Liver (tissue), 9 donors: Measurements from ENCODE around the gene MPPE1. TPM values are rescaled to one million over a fixed set of nuclear protein-coding genes. Genes with fewer than 3 reads are reported as not detected.

Experiments used
- DNase-seq: peaks from one replicate; pipeline ENCODE4 v3.0.0-alpha.2; 2017; ENCODE audit warnings: low spot score
- H3K27ac ChIP-seq, 2 donors: one replicate each; pipeline ENCODE4 v1.7.0; 2013; ENCODE audit warnings: inconsistent platforms in 2 of 2, low read length in 2 of 2, control low read depth in 1 of 2, low read depth in 1 of 2, mild to moderate bottlenecking in 1 of 2
- H3K27me3 ChIP-seq, 4 donors: one replicate each; pipeline versions ENCODE4 v1.6.1 to v1.7.0; 2013; ENCODE audit warnings: low read length in 3 of 4, inconsistent platforms in 1 of 4, mild to moderate bottlenecking in 1 of 4, moderate library complexity in 1 of 4; ENCODE audit not compliant: control insufficient read depth in 4 of 4, insufficient read depth in 4 of 4
- H3K36me3 ChIP-seq, 4 donors: one replicate each; pipeline versions ENCODE4 v1.6.1 to v1.7.0; 2013; ENCODE audit warnings: low read length in 3 of 4, mild to moderate bottlenecking in 3 of 4, low read depth in 1 of 4, moderate library complexity in 1 of 4; ENCODE audit not compliant: control insufficient read depth in 4 of 4, insufficient read depth in 3 of 4
- H3K4me1 ChIP-seq, 4 donors: one replicate each; pipeline versions ENCODE4 v1.6.1 to v1.7.0; 2013; ENCODE audit warnings: low read length in 3 of 4, mild to moderate bottlenecking in 3 of 4, moderate library complexity in 1 of 4; ENCODE audit not compliant: control insufficient read depth in 4 of 4, insufficient read depth in 4 of 4
- H3K4me3 ChIP-seq, 3 donors: one replicate each; pipeline versions ENCODE4 v1.6.1 to v1.7.0; 2013; ENCODE audit warnings: low read length in 3 of 3, control low read depth in 1 of 3, low read depth in 1 of 3, mild to moderate bottlenecking in 1 of 3
- H3K9ac ChIP-seq, 2 donors: one replicate each; pipeline ENCODE4 v1.7.0; 2013; ENCODE audit warnings: low read length in 2 of 2, mild to moderate bottlenecking in 2 of 2, moderate library complexity in 2 of 2, control low read depth in 1 of 2, low read depth in 1 of 2
- H3K9me3 ChIP-seq, 4 donors: one replicate each; pipeline versions ENCODE4 v1.6.1 to v1.7.0; 2013; ENCODE audit warnings: low read length in 3 of 4; ENCODE audit not compliant: control insufficient read depth in 4 of 4
- EGR1 ChIP-seq, 2 donors: IDR thresholded peaks; 2 replicates each; pipeline ENCODE4 v1.6.1; 2016 to 2018; ENCODE audit warnings: antibody characterized with exemption in 2 of 2, low read depth in 2 of 2
- FOXA1 ChIP-seq: IDR thresholded peaks from 2 replicates; pipeline ENCODE4 v1.6.1; 2016; ENCODE audit warnings: antibody characterized with exemption
- FOXA2 ChIP-seq: IDR thresholded peaks from 2 replicates; pipeline ENCODE4 v1.6.1; 2016; ENCODE audit warnings: antibody characterized with exemption
- GABPA ChIP-seq, 2 donors: IDR thresholded peaks in 1 of 2; conservative IDR thresholded peaks in 1 of 2; 2 replicates each; pipeline ENCODE4 v1.6.1; 2016; ENCODE audit warnings: antibody characterized with exemption in 2 of 2, mild to moderate bottlenecking in 1 of 2, moderate library complexity in 1 of 2
- HNF4A ChIP-seq, 2 donors: conservative IDR thresholded peaks; 2 replicates each; pipeline ENCODE4 v1.6.1; 2016; ENCODE audit warnings: antibody characterized with exemption in 2 of 2, mild to moderate bottlenecking in 2 of 2
- HNF4G ChIP-seq: IDR thresholded peaks from 2 replicates; pipeline ENCODE4 v1.6.1; 2016; ENCODE audit warnings: antibody characterized with exemption
- JUND ChIP-seq, 2 donors: IDR thresholded peaks; 2 replicates each; pipeline ENCODE4 v1.6.1; 2016; ENCODE audit warnings: antibody characterized with exemption in 2 of 2
- NR2F2 ChIP-seq: IDR thresholded peaks from 2 replicates; pipeline ENCODE4 v1.6.1; 2016; ENCODE audit warnings: antibody characterized with exemption
- RAD21 ChIP-seq, 2 donors: IDR thresholded peaks; 2 replicates each; pipeline ENCODE4 v1.6.1; 2016; ENCODE audit warnings: antibody characterized with exemption in 2 of 2, mild to moderate bottlenecking in 2 of 2
- RXRA ChIP-seq, 2 donors: IDR thresholded peaks; 2 replicates each; pipeline ENCODE4 v1.6.1; 2017 to 2018; ENCODE audit warnings: antibody characterized with exemption in 2 of 2, mild to moderate bottlenecking in 1 of 2
- SP1 ChIP-seq: IDR thresholded peaks from 2 replicates; pipeline ENCODE4 v1.6.1; 2018; ENCODE audit warnings: antibody characterized with exemption, mild to moderate bottlenecking
- TAF1 ChIP-seq: conservative IDR thresholded peaks from 2 replicates; pipeline ENCODE4 v1.6.1; 2016; ENCODE audit warnings: antibody characterized with exemption, mild to moderate bottlenecking
- YY1 ChIP-seq: IDR thresholded peaks from 2 replicates; pipeline ENCODE4 v1.6.1; 2016; ENCODE audit warnings: antibody characterized with exemption, mild to moderate bottlenecking
- WGBS: extraction: QIAGEN DNeasy Blood & Tissue Kit; methylation state at CpG from one replicate; pipeline ENCODE4 v1.1.7; 2013; 5-methylcytosine and 5-hydroxymethylcytosine counted together
- polyA plus RNA-seq, 2 donors: library from polyadenylated mRNA; stranded (reverse) in 1 of 2; unstranded in 1 of 2; fragments of 200-250 nt in 1 of 2; fragments of >200 nt in 1 of 2; fragmentation: Nextera tagmentation in 1 of 2; extraction: Ambion mirVana in 1 of 2; gene quantifications; one replicate each; pipeline versions ENCODE4 v1.2.1 to v1.2.3, GENCODE V29; 2013 to 2015
- total RNA-seq, 2 donors: library from RNA; depleted of rRNA; stranded (reverse); fragments of >200 nt; gene quantifications; one replicate each; pipeline ENCODE4 v1.2.3, GENCODE V29; 2014
- TF ChIP-seq, protein P1 (sequence below): IDR thresholded peaks from 2 replicates; pipeline ENCODE4 v1.6.1; 2016; ENCODE audit warnings: antibody characterized with exemption
- TF ChIP-seq, protein P2 (sequence below): IDR thresholded peaks from 2 replicates; pipeline ENCODE4 v1.6.1; 2016; ENCODE audit warnings: antibody characterized with exemption
- TF ChIP-seq, protein P3 (sequence below): IDR thresholded peaks from 2 replicates; pipeline ENCODE4 v1.6.1; 2016; ENCODE audit warnings: antibody characterized with exemption
- TF ChIP-seq, protein P4 (sequence below): fragments of 150-350 bp; IDR thresholded peaks from 2 replicates; pipeline ENCODE4 v1.5.1; 2017; ENCODE audit warnings: improper control_type of control experiment, low read depth, low read length; ENCODE audit not compliant: missing input control
- TF ChIP-seq, protein P5 (sequence below): IDR thresholded peaks from 2 replicates; pipeline ENCODE4 v1.6.1; 2016; ENCODE audit warnings: antibody characterized with exemption, mild to moderate bottlenecking
- donor health status: healthy.
- donor health status: healthy.
- donor health status: healthy.
- donor health status: healthy.
- donor health status: healthy.

MPPE1 gene
- total and polyA plus RNA-seq, 4 donors: 9.8 to 31.6 (median 26.1) TPM

DNA sequence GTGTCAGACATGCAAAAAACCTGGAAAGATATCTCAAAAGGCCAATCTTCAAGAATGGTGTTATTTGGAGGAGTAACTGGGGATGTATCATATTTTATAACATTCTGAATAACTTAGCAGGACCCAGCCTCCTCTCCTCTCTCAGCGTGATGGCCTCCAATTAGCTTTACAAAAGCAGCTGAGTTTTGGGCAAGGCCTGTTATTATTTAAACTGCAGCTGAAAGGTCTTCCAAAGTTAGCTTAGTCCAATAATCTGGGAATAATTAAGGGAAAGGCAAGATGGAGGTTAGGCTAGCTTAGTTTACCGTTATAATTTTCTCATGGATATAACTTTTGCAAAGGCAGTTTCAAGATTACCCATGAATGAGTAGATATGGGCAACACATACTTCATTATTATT, 32.8 kb upstream of the MPPE1 start (continued):
- TF ChIP-seq, protein P1, sequence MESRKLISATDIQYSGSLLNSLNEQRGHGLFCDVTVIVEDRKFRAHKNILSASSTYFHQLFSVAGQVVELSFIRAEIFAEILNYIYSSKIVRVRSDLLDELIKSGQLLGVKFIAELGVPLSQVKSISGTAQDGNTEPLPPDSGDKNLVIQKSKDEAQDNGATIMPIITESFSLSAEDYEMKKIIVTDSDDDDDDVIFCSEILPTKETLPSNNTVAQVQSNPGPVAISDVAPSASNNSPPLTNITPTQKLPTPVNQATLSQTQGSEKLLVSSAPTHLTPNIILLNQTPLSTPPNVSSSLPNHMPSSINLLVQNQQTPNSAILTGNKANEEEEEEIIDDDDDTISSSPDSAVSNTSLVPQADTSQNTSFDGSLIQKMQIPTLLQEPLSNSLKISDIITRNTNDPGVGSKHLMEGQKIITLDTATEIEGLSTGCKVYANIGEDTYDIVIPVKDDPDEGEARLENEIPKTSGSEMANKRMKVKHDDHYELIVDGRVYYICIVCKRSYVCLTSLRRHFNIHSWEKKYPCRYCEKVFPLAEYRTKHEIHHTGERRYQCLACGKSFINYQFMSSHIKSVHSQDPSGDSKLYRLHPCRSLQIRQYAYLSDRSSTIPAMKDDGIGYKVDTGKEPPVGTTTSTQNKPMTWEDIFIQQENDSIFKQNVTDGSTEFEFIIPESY: no peak
- TF ChIP-seq FOXA2: no peak
- TF ChIP-seq, protein P2, sequence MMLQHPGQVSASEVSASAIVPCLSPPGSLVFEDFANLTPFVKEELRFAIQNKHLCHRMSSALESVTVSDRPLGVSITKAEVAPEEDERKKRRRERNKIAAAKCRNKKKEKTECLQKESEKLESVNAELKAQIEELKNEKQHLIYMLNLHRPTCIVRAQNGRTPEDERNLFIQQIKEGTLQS: no peak

DNA sequence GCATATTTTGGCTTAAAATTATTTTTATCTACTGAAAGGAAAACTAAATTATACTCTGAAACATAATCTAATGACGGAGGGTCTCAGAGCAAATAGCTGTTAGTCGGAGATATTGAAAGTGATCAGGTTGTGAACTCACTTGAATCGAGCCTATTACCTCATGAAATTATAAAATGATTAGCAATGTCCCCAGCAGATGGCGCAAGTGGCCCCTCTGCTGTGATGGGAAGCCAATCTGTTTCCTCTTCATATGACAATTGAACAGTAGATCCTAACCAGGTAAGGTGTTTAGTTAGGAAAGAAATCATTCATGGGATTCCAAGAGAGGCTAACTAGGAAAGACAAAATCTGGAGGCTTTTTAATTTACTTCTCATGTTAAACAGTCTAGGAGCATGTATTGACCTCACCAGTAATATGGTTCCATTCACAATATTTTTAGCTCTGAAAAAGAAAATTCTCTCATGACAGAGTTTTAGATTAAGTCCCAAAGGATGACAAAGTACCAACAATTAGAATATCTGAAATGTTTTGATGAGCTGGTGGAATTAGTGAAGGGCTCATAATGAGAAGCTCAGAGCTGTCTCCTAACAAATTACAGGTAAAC, 29.9 kb upstream of the MPPE1 start:
- H3K9me3 ChIP-seq: no peaks in the 10 kb centered on the region
- H3K27ac ChIP-seq: peak overlapping the region in 1 of 2 donors; percentile 37
- no peaks in the 10 kb centered on the region for H3K36me3 ChIP-seq
- no peak overlapping the region for H3K4me3 ChIP-seq
- H3K27me3 ChIP-seq: no peaks in the 10 kb centered on the region
- TF ChIP-seq EGR1 (IDR thresholded peaks at IDR 0.05; ENCODE audit: low read depth in 2 of 2) (no peak), FOXA1 (no peak), TAF1 (no peak), FOXA2 (no peak), JUND (IDR thresholded peaks at IDR 0.05) (no peak), HNF4G (no peak), GABPA (IDR thresholded peaks at IDR 0.05 in 1 of 2, conservative IDR thresholded peaks at IDR 0.05 in 1 of 2) (no peak), NR2F2 (no peak), YY1 (no peak), RAD21 (IDR thresholded peaks at IDR 0.05) (peak; percentile 98), HNF4A (conservative IDR thresholded peaks at IDR 0.05) (no peak), RXRA (IDR thresholded peaks at IDR 0.05) (peak; percentile 20 to 49), SP1 (no peak)
- TF ChIP-seq, protein P3, sequence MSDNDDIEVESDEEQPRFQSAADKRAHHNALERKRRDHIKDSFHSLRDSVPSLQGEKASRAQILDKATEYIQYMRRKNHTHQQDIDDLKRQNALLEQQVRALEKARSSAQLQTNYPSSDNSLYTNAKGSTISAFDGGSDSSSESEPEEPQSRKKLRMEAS: no peak
- TF ChIP-seq, protein P1: no peak
- TF ChIP-seq, protein P4, sequence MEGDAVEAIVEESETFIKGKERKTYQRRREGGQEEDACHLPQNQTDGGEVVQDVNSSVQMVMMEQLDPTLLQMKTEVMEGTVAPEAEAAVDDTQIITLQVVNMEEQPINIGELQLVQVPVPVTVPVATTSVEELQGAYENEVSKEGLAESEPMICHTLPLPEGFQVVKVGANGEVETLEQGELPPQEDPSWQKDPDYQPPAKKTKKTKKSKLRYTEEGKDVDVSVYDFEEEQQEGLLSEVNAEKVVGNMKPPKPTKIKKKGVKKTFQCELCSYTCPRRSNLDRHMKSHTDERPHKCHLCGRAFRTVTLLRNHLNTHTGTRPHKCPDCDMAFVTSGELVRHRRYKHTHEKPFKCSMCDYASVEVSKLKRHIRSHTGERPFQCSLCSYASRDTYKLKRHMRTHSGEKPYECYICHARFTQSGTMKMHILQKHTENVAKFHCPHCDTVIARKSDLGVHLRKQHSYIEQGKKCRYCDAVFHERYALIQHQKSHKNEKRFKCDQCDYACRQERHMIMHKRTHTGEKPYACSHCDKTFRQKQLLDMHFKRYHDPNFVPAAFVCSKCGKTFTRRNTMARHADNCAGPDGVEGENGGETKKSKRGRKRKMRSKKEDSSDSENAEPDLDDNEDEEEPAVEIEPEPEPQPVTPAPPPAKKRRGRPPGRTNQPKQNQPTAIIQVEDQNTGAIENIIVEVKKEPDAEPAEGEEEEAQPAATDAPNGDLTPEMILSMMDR: peak; percentile 84
- TF ChIP-seq, protein P5, sequence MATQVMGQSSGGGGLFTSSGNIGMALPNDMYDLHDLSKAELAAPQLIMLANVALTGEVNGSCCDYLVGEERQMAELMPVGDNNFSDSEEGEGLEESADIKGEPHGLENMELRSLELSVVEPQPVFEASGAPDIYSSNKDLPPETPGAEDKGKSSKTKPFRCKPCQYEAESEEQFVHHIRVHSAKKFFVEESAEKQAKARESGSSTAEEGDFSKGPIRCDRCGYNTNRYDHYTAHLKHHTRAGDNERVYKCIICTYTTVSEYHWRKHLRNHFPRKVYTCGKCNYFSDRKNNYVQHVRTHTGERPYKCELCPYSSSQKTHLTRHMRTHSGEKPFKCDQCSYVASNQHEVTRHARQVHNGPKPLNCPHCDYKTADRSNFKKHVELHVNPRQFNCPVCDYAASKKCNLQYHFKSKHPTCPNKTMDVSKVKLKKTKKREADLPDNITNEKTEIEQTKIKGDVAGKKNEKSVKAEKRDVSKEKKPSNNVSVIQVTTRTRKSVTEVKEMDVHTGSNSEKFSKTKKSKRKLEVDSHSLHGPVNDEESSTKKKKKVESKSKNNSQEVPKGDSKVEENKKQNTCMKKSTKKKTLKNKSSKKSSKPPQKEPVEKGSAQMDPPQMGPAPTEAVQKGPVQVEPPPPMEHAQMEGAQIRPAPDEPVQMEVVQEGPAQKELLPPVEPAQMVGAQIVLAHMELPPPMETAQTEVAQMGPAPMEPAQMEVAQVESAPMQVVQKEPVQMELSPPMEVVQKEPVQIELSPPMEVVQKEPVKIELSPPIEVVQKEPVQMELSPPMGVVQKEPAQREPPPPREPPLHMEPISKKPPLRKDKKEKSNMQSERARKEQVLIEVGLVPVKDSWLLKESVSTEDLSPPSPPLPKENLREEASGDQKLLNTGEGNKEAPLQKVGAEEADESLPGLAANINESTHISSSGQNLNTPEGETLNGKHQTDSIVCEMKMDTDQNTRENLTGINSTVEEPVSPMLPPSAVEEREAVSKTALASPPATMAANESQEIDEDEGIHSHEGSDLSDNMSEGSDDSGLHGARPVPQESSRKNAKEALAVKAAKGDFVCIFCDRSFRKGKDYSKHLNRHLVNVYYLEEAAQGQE: no peak
- TF ChIP-seq, protein P2: no peak
- peaks cover 0 to 3% (median 0%) of the 10 kb centered on the region in 4 donors for H3K4me1 ChIP-seq
- 1% methylated on average over 4 of the region's 4 CpGs for WGBS
- H3K9ac ChIP-seq: no peak overlapping the region
- peak; percentile 79 for DNase-seq
